Measurements from ENCODE around the gene ADAM30. TPM values are rescaled to one million over a fixed set of nuclear protein-coding genes. Genes with fewer than 3 reads are reported as not detected.
"Not testable (repeated sequence)": the region's sequence is repeated elsewhere in the genome, so short reads cannot be mapped to it uniquely, and the experiment has no call there.

The ADAM30 gene
- total RNA-seq, 4 donors from 2014 or later = not detected

GRCh38 chr1:119861547-119861946 lies 34.8 kb downstream of the ADAM30 start:
- TF ChIP-seq EP300 (IDR thresholded peaks at IDR 0.05) = no peak
- no peak for TF ChIP-seq CTCF (IDR thresholded peaks at IDR 0.05)
- no peak for TF ChIP-seq POLR2A (IDR thresholded peaks at IDR 0.05)
- TF ChIP-seq POLR2AphosphoS5 (IDR thresholded peaks at IDR 0.05) = no peak
- Histone ChIP-seq H3K4me1 (no peaks in the 10 kb centered on the region), H3K36me3 (no peaks in the 10 kb centered on the region), H3K4me3 (no peak overlapping the region), H3K9me3 (no peaks in the 10 kb centered on the region), H3K27ac (no peak overlapping the region), H3K27me3 (peaks cover under 1% of the 10 kb centered on the region)
- no peak for DNase-seq (ENCODE audit: low spot score in 2 of 2)
- 93% methylated on average over 2 of the region's 2 CpGs for WGBS

GRCh38 chr1:119859647-119860046 lies 36.7 kb downstream of the ADAM30 start:
- Histone ChIP-seq H3K27me3 (no peaks in the 10 kb centered on the region), H3K4me1 (no peaks in the 10 kb centered on the region), H3K36me3 (no peaks in the 10 kb centered on the region), H3K4me3 (no peak overlapping the region), H3K27ac (no peak overlapping the region), H3K9me3 (no peaks in the 10 kb centered on the region)
- 56% methylated on average over 4 of the region's 4 CpGs for WGBS
- DNase-seq (ENCODE audit: low spot score in 2 of 2) = no peak
- TF ChIP-seq CTCF (IDR thresholded peaks at IDR 0.05) = no peak
- no peak for TF ChIP-seq POLR2A (IDR thresholded peaks at IDR 0.05)
- no peak for TF ChIP-seq EP300 (IDR thresholded peaks at IDR 0.05)
- no peak for TF ChIP-seq POLR2AphosphoS5 (IDR thresholded peaks at IDR 0.05)

DNA sequence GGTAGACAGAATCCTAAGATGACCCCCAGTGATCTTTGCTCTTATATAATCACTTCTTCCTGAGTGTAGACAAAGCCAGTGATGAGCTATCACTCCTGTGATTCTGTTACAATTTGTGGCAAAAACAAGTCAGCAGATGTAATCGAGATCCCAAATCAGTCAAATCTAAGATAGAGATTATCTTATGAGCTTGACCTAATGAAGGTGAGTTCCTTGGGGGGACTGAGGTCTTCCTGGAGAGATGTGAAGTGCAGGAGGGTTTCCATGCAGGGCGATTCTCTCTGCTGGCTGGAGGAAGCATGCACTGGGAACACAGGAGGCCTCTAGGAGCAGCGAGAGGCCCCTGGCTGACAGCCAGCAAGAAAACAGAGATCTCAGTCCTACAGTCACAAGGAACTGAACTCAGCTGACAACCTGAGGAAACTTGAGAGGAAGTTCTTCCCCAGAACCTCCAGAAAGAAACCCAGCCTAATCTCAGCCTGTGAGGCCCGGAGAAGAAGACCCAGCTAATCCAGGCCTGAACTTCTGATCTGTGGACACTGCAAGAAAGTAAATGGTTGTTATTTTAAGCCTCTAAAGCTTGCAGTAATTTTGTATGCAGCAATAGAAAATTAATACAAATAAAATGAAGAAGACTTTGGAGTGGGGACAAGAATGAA lies 37.6 kb downstream of the ADAM30 start:
- H3K27me3 ChIP-seq; H3K27ac ChIP-seq; H3K4me1 ChIP-seq; H3K4me3 ChIP-seq; H3K36me3 ChIP-seq; H3K9me3 ChIP-seq; DNase-seq (ENCODE audit: low spot score in 2 of 2): not testable (repeated sequence)
- WGBS = 68% methylated on average over 4 of the region's 4 CpGs

DNA sequence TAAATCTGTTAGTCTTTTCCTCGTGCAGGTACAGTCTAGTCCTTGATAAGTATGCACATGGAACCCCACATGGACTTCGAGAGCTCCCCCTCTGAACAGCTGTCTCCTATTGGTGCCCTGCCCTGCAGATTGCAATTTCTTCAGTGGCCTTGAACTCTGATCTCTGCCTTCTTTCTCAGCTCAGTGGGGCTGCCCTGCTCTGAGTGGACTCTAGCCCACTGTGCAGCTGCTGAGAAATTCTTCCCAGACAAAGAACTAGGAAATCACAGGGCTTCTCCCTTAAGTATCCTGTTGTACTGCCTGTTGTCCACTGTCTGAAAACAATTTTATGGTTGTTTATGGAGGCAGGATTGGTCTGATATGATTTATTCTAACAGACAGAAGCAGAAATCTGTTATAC lies 38.2 kb downstream of the ADAM30 start:
- no peak overlapping the region for H3K27ac ChIP-seq
- no peaks in the 10 kb centered on the region for H3K4me1 ChIP-seq
- TF ChIP-seq EP300 (IDR thresholded peaks at IDR 0.05) = no peak
- TF ChIP-seq POLR2AphosphoS5 (IDR thresholded peaks at IDR 0.05) = no peak
- no peak for TF ChIP-seq POLR2A (IDR thresholded peaks at IDR 0.05)
- H3K9me3 ChIP-seq = no peaks in the 10 kb centered on the region
- DNase-seq (ENCODE audit: low spot score in 2 of 2) = no peak
- WGBS = 84% methylated on average over 2 of the region's 2 CpGs
- no peaks in the 10 kb centered on the region for H3K36me3 ChIP-seq
- H3K27me3 ChIP-seq = no peaks in the 10 kb centered on the region
- H3K4me3 ChIP-seq = no peak overlapping the region

GRCh38 chr1:119853155-119853554 lies 43.2 kb downstream of the ADAM30 start:
- no peak for DNase-seq (ENCODE audit: low spot score in 2 of 2)
- H3K4me3 ChIP-seq = no peak overlapping the region
- no peaks in the 10 kb centered on the region for H3K36me3 ChIP-seq
- H3K27me3 ChIP-seq = no peaks in the 10 kb centered on the region
- TF ChIP-seq POLR2A (IDR thresholded peaks at IDR 0.05) = no peak
- TF ChIP-seq POLR2AphosphoS5 (IDR thresholded peaks at IDR 0.05) = no peak
- 91% methylated on average over 20 of the region's 23 CpGs for WGBS
- H3K9me3 ChIP-seq = no peaks in the 10 kb centered on the region
- no peak overlapping the region for H3K27ac ChIP-seq
- no peaks in the 10 kb centered on the region for H3K4me1 ChIP-seq

- H3K27me3 ChIP-seq; H3K4me3 ChIP-seq; H3K4me1 ChIP-seq; DNase-seq (ENCODE audit: low spot score in 2 of 2); H3K27ac ChIP-seq; H3K36me3 ChIP-seq; H3K9me3 ChIP-seq: not testable (repeated sequence)
- 62% methylated on average over 6 of the region's 6 CpGs for WGBS
Observed at GRCh38 chr1:119844206-119844605, 52.1 kb downstream of the ADAM30 start.

Other genes starting within 250 kb of the ADAM30 start
- gene ZNF697, start 248.2 kb downstream of the ADAM30 start, total RNA-seq = 1 to 10 TPM; 2.6 to 8.1 (median 3.7) TPM
- gene PHGDH, start 184.6 kb downstream of the ADAM30 start, total RNA-seq = 100 to 1,000 TPM in 2 of 4 donors, 10 to 100 TPM in 2; 81.3 to 130 (median 100.0) TPM
- 100 to 1,000 TPM in 1 of 4 donors, 10 to 100 TPM in 3; 20.9 to 389 (median 33.5) TPM for gene HMGCS2, start 127.6 kb downstream of the ADAM30 start, total RNA-seq
- not detected for gene REG4, start 85.1 kb downstream of the ADAM30 start, total RNA-seq
- 100 to 1,000 TPM; 120 to 167 (median 154) TPM for gene NOTCH2, start 173.1 kb upstream of the ADAM30 start, total RNA-seq

Data from suprapubic skin (tissue), 4 donors.